Fibroblast of skin of abdomen (primary cell): ENCODE measurements around the gene SPIN3. TPM values are rescaled to one million over a fixed set of nuclear protein-coding genes. Genes with fewer than 3 reads are reported as not detected.
"Not testable (repeated sequence)": the region's sequence is repeated elsewhere in the genome, so short reads cannot be mapped to it uniquely, and the experiment has no call there.

Source experiments
- DNase-seq: peaks from one replicate; pipeline ENCODE4 v3.0.0-alpha.2; 2013
- polyA plus RNA-seq, 2 experiments: library from polyadenylated mRNA; unstranded; fragments of 120-200 nt; gene quantifications; one replicate each; pipeline ENCODE4 v1.2.1, GENCODE V29; 2013; ENCODE audit not compliant: insufficient read length in 2 of 2

The SPIN3 gene
- polyA plus RNA-seq (2013, experiment 1 of 2; ENCODE audit: insufficient read length) = 6.6 TPM
- polyA plus RNA-seq (2013, experiment 2 of 2; ENCODE audit: insufficient read length) = 7.2 TPM

DNA sequence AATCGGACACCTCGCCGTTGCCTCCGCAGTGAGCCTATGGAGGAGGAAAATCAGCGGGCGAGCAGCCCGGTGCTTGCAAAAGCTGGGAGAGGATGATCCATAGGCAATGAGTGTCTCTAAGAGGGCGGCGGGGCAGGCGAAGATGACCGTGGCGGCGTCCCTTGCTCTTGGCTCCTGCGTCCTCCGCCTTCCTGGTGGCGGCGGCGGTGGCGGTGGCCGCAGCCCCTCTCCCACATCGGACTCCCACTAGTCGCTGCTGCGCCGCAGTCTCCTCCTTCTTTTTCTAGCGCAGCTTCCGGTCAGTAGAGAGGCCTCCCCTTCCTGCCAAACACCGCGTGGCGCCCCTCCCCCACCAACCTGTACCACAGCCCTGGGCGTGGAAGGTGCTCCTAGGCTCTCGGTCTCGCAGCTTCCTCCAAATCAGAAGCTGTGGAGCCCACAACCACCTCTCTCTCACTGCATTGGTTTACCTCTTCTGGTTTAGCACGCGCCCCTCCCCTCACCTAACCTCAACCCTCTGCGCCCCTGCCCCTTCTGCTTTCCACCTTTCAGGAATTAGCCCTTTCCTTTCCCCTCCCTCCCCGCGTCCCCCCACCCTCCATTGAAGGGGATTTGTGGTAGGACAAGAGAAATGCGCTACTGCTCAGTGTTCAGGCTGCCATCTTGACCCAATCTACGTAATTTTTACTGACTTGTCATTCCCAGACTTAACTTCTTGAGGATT is at the start of gene SPIN3:
SPIN3 (minus strand) TSS at position 271 of the 724 bp plus-strand sequence. CDS start 594 bp downstream, outside the sequence.
- peak; percentile 70 for DNase-seq

DNA sequence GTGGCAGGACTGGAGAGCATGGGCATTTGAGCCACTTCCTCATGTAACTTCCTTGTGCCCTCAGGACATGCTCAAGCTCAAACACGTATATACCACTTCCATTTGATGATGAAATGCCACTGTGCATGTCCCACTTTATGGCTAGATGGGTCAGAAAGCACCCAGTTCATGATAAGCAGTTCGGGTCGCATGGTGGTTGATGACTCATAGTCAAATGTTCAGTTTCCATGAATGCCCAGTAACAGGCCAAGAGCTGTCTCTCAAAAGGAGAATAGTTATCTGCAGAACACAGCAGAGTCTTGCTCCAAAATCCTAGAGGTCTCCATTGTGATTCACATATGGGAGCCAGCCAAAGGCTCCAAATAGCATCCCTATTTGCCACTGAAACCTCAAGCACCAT is 48.9 kb upstream of the SPIN3 start:
- DNase-seq = no peak

- not testable (repeated sequence) for DNase-seq
Measured at GRCh38 chrX:57037265-57037664, 41.9 kb upstream of the SPIN3 start.

DNA sequence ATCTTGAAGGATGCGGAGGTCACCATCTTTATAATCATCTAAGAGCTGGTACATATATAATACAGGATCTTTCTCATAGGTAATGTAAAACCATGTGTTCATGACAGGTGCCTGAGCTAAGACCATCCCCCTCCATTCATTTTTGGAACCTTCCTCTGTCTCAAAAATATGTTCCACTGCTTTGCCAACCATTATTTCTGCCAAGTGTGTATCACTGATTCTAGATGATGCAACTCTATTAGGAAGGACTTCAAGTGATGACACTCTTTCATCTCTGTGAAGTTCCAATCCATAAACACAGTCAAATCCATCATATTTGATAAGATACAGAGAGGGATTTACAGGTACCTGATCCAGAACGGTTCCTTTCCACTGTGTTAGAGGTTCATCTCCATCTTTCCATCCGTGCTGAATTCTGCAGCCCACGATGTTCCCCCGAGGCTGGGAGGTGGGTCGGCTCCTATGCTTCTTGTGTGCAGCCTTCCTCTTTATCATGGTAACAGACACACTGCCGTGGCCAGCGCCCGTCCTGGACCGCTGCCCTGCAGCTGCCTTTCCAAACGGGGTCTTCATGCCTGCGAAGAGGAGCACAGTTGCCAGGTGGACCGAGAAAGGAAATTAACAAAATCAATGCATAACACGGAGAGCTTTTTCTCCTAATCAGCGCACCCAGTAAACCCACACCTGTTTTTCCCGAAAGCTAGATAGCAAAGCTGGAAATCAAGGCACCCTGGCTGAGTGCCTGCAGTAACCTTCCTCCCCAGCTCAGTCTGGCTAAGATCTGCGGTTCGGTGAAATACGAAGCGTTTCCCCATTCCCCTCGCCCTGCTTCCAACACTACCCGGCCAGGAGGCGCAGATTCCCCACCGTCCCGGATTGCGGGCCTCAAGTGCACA is 718 bp downstream of the SPIN3 start:
- no peak for DNase-seq

- no peak for DNase-seq
Measured at GRCh38 chrX:56987741-56988140, 7.6 kb downstream of the SPIN3 start.

DNA sequence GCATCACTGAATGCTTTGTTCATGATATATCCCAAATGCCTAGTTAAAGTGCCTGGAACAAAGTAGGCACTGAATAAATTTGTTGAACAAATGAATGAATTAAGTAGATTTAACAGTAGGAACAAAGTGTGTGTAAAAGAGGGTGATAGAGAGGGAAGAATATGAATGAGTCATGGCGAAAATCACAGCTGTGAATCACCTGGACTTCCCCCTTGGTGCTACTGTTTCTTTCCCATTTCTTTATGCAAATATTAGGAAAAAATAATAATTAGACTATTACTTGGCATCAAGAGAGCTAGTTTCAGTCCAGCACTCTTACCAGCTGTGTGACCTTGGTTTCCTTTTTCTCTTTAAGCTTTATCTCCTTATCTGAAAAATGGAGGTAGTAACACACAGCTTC is 9.2 kb downstream of the SPIN3 start:
- no peak for DNase-seq

- peak; percentile 12 for DNase-seq
Measured at GRCh38 chrX:56978172-56978571, 17.2 kb downstream of the SPIN3 start.

DNA sequence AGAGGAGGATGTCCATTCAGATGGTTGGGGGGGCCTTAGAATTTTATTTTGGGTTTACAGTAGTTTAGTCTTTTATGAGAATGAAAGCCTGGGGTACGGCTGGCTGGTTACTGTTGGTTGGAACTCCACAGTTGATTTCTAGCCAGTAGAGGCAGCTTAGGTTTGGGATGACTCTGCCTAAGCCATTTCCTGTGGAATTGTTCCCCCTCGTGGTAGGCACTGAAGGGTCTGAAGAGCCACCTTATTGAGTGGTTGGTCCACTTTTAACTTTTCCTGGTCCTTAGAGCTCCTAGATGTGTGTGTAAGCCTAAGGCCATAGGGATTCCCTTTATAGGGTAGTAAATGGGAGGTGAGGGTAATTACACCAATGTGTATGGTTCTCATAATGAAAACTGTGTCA is 19.7 kb downstream of the SPIN3 start:
- DNase-seq = no peak

DNA sequence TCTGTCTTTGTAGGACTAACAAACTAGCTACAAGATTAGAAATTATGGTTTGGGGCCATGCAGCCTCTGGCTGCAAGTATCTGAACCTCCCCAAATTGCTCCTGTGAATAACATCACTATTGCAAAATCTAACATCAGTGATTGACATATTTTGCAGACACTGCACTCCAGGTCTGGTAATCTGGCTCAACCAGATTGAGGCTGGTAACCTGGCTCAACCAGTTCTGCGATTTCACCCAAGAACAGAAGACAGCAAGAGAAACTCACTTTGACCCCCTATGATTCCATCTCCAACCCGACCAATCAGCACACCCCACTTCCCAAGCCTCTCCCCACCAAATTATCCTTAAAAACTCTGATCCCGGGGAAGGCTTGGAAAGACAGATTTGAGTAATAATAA is 20.9 kb downstream of the SPIN3 start:
- DNase-seq = no peak

DNA sequence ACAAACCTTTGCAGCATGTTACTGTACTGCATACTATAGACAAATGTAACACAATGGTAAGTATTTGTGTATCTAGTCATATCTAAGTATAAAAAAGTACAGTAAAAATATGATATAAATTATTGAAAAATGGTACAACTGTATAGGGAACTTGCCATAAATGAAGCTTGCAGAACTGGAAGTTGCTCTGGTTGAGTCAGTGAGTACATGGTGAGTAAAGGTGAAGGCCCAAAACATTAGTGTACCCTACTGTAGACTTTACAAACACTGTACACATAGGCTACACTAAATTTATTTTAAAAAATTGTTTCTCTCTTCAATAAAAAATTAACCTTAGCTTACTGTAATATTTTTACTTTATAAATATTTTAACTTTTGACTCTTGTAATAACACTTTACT is 25.8 kb downstream of the SPIN3 start:
- no peak for DNase-seq

DNA sequence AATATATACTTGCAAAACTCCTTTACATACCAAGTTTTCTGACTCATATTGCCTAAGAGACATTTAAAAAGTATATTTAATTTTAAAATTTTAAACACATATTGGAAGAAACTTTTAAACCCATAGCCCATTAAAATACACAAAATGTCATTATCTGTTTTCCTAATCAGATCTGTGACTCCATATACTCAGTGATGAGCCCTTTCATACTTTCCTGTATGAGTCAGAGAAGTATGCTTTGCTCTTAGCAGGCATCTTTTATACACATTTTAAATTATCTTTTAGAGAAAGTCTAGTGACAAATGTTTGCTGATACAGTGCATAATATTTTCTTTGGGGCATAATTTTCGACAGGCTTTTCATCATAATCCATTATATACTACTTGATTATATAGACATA is 26.4 kb downstream of the SPIN3 start:
- DNase-seq = peak; percentile 0

DNA sequence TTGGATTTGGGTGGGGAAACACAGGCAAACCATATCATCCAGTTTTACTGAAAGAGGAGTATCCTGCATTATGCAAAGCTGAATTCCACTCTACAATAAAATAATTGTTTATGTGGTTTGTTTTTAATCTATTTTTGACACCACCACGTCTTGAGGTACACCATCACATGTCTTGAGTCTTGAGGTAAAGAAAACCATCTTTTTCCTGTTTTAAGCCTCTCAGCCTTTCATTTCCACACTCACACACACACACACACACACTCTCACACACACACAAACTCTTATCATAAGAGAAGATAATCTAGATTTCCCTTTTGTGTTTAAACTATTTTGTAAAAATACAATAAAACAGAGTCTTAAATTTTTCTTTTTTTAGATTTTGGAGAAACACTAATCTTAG is 32.0 kb downstream of the SPIN3 start:
- no peak for DNase-seq

DNA sequence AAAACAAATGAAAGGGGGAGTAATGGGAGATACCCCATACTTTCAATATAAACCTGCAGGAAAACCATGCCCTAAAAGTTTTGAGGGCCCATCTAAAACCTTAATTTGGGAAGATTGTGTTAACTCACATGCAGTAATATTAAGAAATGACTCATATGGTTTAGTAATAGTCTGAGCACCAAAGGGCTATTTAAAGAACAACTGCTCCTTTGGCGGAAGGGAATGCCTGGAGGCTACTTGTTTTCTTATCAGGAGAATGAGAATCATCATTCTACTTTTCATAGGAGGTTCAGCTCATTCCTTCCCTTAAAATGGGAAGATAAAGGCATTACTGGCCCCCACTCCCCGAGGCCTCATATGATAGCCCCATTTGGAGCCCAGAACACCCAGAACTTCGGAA is 47.6 kb downstream of the SPIN3 start:
- DNase-seq = no peak

DNA sequence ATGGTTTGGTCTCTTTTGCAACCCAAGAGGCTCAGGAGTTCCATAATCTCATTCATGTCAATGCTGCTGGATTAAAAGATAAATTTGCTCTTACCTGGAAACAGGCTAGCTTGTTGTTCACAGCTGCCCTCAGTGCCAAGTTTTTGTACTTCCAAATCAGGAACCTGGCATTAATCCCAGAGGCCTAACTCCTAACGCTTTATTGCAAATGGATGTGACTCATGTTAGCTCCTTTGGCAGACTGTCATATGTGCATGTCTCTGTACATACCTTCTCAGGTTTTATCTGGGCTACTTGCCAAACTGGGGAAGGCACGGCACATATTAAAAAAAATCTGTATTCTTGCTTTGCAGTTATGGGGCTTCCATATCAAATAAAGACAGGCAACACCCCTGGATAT is 49.1 kb downstream of the SPIN3 start:
- DNase-seq = peak; percentile 4

GRCh38 chrX:56945226-56945625 is 50.1 kb downstream of the SPIN3 start:
- DNase-seq = not testable (repeated sequence)

DNA sequence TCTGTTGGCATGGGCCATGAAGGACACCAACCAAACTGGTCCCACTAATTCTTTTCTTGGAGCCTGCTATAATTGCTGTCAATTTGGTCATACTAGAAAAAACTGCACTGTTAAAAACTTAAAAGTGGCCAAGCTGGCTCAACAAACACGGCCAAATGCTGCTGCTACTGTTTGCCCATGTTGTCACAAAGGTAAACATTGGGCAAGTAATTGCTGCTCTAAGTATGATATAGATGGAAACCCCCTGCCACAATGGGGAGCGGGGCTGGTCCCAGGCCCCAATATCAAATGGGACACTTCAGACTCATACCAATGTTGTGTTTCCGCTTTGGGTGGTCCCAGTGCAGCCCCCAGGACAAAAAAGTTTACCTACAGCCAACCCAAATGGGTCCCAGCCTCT is 52.1 kb downstream of the SPIN3 start:
- no peak for DNase-seq
